Esophagus squamous epithelium (tissue), 5 donors: ENCODE results near the gene LRRN2. TPM values are rescaled to one million over a fixed set of nuclear protein-coding genes. Genes with fewer than 3 reads are reported as not detected.
"Not testable (repeated sequence)": the region's sequence is repeated elsewhere in the genome, so short reads cannot be mapped to it uniquely, and the experiment has no call there.

ENCODE experiments used
- DNase-seq: peaks from one replicate; lab custom pipeline; 2025; lab: John Stamatoyannopoulos, UW
- H3K27ac ChIP-seq, 4 donors: fragments of 200-600 bp; sonication (generic); one replicate each; pipeline ENCODE4 v1.5.1; 2016 to 2019; ENCODE audit warnings: mild to moderate bottlenecking in 1 of 4
- H3K27me3 ChIP-seq, 4 donors: fragments of 200-600 bp; sonication (generic); 1 replicate in 3 of 4; 2 replicates in 1 of 4; pipeline versions ENCODE4 v1.5.1 to v1.6.0; 2017 to 2021; ENCODE audit warnings: antibody characterized with exemption in 1 of 4
- H3K36me3 ChIP-seq, 3 donors: fragments of 200-600 bp; sonication (generic); one replicate each; pipeline ENCODE4 v1.5.1; 2016 to 2019
- H3K4me1 ChIP-seq, 3 donors: fragments of 200-600 bp; sonication (generic); one replicate each; pipeline ENCODE4 v1.5.1; 2017 to 2019
- H3K4me3 ChIP-seq, 4 donors: fragments of 200-600 bp; sonication (generic); 1 replicate in 3 of 4; 2 replicates in 1 of 4; pipeline ENCODE4 v1.5.1; 2016 to 2019; ENCODE audit warnings: mild to moderate bottlenecking in 2 of 4, moderate library complexity in 1 of 4
- H3K9me3 ChIP-seq, 3 donors: fragments of 200-600 bp; sonication (generic); one replicate each; pipeline ENCODE4 v1.5.1; 2016 to 2019
- POLR2A ChIP-seq, 4 donors: fragments of 450-650 bp; IDR thresholded peaks; one replicate each; pipeline ENCODE4 v1.6.1; 2017; ENCODE audit warnings: antibody characterized with exemption in 4 of 4, mild to moderate bottlenecking in 4 of 4, moderate library complexity in 3 of 4
- WGBS, 2 donors: methylation state at CpG; one replicate each; pipeline ENCODE4 v1.1.5; 2018; 5-methylcytosine and 5-hydroxymethylcytosine counted together
- intact Hi-C: fragments of 100-400 bp; cut with DNase I; formaldehyde crosslinking; loops from one replicate; pipeline ENCODE4 v1.15.0; 2022
- total RNA-seq, 4 donors: library from RNA; depleted of rRNA; stranded (reverse); fragments of >200 nt; gene quantifications; one replicate each; pipeline ENCODE4 v1.1.0, GENCODE V29; 2016
- TF ChIP-seq, protein P1 (sequence below), 6 experiments: fragments of 450-650 bp in 4 of 6; fragments of 200-600 bp in 2 of 6; sonication (generic) in 2 of 6; IDR thresholded peaks; one replicate each; pipeline ENCODE4 v1.5.1; 2016 to 2019; ENCODE audit warnings: antibody characterized with exemption in 6 of 6, mild to moderate bottlenecking in 4 of 6, moderate library complexity in 4 of 6
- donor health status: DM: yes; HTN: yes; CAD: no.

The LRRN2 gene
- total RNA-seq, 4 donors from 2014 or later, result 0.18 to 1.8 (median 1.5) TPM

DNA sequence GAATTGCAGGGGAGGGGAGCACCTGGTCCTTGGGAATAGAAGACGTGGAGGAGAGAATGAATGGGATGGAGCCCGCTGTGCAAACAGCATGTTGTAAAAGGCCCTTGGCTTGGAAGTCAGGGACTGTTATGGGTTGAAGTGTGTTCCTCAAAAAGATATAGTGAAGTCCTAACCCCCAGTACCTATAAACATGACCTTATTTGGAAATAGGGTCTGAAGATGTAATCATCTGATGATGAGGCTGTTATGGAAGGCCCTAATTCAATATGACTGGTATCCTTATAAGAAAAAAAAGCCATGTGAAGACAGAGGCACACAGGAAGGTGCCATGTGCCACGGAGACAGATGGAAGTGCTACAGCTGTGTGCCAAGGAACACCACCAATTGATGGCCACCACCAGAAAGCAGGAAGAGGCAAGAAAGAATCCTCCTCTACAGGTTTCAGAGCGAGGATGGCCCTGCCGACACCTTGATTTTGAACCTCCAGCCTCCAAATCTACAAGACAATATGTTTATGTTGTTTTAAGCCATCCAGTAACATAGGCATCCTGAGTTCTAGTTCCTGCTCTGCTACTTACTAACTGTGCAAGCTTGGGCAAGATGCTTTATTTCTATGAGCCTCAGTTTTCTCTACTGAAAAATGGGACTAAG lies 51.2 kb downstream of the LRRN2 start:
- no peak for DNase-seq
- Histone ChIP-seq H3K4me3 (no peak overlapping the region), H3K36me3 (no peaks in the 10 kb centered on the region), H3K4me1 (peaks cover 0 to 21% (median 4%) of the 10 kb centered on the region in 3 donors), H3K27me3 (peaks cover 0 to 14% (median 0%) of the 10 kb centered on the region in 4 donors), H3K27ac (no peak overlapping the region), H3K9me3 (no peaks in the 10 kb centered on the region)
- WGBS, 2 donors, result 78 to 83% methylated on average over 5 of the region's 5 CpGs
- TF ChIP-seq POLR2A (IDR thresholded peaks at IDR 0.05), result no peak
- TF ChIP-seq, protein P1, sequence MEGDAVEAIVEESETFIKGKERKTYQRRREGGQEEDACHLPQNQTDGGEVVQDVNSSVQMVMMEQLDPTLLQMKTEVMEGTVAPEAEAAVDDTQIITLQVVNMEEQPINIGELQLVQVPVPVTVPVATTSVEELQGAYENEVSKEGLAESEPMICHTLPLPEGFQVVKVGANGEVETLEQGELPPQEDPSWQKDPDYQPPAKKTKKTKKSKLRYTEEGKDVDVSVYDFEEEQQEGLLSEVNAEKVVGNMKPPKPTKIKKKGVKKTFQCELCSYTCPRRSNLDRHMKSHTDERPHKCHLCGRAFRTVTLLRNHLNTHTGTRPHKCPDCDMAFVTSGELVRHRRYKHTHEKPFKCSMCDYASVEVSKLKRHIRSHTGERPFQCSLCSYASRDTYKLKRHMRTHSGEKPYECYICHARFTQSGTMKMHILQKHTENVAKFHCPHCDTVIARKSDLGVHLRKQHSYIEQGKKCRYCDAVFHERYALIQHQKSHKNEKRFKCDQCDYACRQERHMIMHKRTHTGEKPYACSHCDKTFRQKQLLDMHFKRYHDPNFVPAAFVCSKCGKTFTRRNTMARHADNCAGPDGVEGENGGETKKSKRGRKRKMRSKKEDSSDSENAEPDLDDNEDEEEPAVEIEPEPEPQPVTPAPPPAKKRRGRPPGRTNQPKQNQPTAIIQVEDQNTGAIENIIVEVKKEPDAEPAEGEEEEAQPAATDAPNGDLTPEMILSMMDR (IDR thresholded peaks at IDR 0.05), result no peak
- intact Hi-C loops, result no loop called here

DNA sequence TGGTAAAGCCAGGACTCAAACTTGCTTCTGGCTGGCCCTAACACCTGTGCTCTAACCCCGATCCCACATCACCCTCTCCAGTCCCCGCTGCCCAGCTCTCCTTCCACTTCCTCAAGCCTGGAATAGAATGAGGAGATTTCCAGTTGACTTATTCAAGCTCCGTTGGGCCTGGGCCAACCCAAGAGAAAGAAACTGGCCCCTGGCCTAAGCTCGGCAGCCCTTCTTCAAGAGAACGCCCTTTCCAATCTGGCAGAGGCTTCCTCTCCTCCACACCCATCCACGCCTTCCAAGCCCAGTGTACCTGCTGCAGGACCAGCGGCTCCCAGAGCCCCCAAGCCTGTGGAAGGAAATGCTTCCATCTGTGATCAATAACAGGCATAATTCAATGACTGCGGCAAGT lies 51.9 kb downstream of the LRRN2 start:
- Histone ChIP-seq H3K4me1 (peaks cover 0 to 21% (median 4%) of the 10 kb centered on the region in 3 donors), H3K27ac (no peak overlapping the region), H3K36me3 (no peaks in the 10 kb centered on the region), H3K27me3 (peaks cover 0 to 19% (median 0%) of the 10 kb centered on the region in 4 donors), H3K4me3 (no peak overlapping the region), H3K9me3 (no peaks in the 10 kb centered on the region)
- DNase-seq, result no peak
- 29 to 58% methylated on average over 6 to 8 of the region's 8 CpGs for WGBS, 2 donors
- no peak for TF ChIP-seq POLR2A (IDR thresholded peaks at IDR 0.05)
- TF ChIP-seq, protein P1 (IDR thresholded peaks at IDR 0.05), result no peak
- intact Hi-C loops, result no loop called here

DNA sequence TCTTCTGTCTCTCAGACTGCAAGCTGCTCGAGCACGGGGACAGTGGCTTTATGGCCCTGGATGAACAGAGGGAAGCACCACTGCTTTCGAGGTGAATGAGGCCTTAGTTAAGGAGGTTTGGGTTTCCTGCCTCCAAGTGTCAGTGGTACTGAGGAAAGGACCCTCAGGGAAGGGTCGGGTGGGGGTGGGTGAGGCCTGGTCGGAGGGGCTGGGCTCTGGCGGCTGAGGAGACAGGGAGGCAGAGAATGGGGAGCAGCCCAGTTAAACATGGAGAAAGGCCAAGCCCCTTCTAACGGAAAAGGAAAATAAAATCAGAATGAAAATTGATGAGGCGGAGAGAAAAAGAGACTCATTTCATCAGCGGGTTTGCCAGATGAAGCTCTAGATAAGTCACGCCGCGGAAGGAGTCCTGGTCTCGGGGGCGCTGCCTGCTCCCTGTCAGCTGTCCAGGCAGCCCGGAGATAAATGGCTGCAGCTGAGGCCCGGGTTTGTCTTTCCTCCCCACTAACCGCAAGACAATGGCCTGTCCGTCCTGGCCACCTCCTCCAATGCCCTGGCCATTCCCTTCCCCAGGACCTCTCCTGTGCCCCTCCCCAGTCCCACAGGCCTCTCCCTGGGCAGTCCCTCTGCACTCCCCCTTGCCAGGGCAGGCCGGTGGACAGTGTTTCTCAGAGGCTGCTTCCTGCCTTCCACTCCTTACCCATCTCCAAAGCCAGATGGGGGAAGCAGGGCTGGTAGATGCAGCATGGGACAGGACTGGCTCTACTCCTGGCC lies 55.2 kb downstream of the LRRN2 start:
- no peaks in the 10 kb centered on the region for H3K9me3 ChIP-seq
- WGBS, 2 donors, result 54 to 55% methylated on average over 17 to 19 of the region's 19 CpGs
- peaks cover 0 to 7% (median 0%) of the 10 kb centered on the region in 3 donors for H3K4me1 ChIP-seq
- TF ChIP-seq, protein P1 (IDR thresholded peaks at IDR 0.05), result no peak
- TF ChIP-seq POLR2A (IDR thresholded peaks at IDR 0.05), result no peak
- intact Hi-C loops, result no loop called here
- H3K27me3 ChIP-seq, result peaks cover 0 to 33% (median 0%) of the 10 kb centered on the region in 4 donors
- no peak overlapping the region for H3K27ac ChIP-seq
- H3K4me3 ChIP-seq, result no peak overlapping the region
- no peak for DNase-seq
- no peaks in the 10 kb centered on the region for H3K36me3 ChIP-seq

DNA sequence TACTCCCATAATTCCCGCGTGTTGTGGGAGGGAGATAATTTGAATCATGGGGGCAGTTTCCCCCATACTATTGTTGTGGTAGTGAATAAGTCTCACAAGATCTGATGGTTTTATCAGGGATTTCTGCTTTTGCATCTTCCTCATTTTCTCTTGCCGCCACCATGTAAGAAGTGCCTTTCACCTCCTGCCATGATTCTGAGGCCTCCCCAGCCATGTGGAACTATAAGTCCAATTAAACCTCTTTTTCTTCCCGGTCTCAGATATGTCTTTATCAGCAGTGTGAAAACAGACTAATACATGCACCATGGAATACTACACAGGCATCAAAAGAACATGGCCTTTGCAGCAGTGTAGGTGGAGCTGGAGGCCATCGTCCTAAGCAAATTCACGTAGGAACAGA lies 56.1 kb downstream of the LRRN2 start:
- WGBS, 2 donors, result 89 to 94% methylated on average over 6 of the region's 6 CpGs
- H3K9me3 ChIP-seq, H3K4me3 ChIP-seq, intact Hi-C loops, H3K36me3 ChIP-seq, H3K4me1 ChIP-seq, DNase-seq, H3K27ac ChIP-seq: not testable (repeated sequence)
- peaks cover 0 to 33% (median 0%) of the 10 kb centered on the region in 4 donors for H3K27me3 ChIP-seq

DNA sequence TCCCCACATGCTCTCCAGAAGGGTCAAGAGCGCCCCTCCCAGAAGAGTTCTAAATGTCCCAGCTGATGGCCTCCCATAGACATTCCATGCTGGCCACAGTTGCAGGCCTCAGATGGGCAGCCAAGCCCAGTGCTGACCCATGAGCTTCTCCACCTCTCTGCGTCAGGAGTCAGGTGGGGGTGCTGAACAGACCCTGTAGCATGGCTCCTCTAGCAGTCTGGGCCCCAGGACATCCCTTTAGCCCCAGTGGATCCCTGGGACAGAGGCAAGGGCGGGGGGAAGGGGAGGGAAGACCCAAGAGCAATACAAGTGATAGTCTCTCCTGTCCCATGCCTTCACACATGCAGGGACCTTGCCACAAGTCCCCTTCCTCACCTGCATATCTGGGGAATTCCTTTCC lies 56.7 kb downstream of the LRRN2 start:
- Histone ChIP-seq H3K4me1 (peaks cover 0 to 9% (median 0%) of the 10 kb centered on the region in 3 donors), H3K4me3 (no peak overlapping the region), H3K36me3 (no peaks in the 10 kb centered on the region), H3K9me3 (no peaks in the 10 kb centered on the region), H3K27ac (no peak overlapping the region), H3K27me3 (peaks cover 0 to 33% (median 0%) of the 10 kb centered on the region in 4 donors)
- no peak for DNase-seq
- 25% methylated on average over 2 of the region's 3 CpGs; no CpG with 5 or more reads in 1 of the 2 donors for WGBS, 2 donors
- TF ChIP-seq POLR2A (IDR thresholded peaks at IDR 0.05), result no peak
- TF ChIP-seq, protein P1 (IDR thresholded peaks at IDR 0.05), result no peak
- intact Hi-C loops, result no loop called here
